ENCODE data around the gene SERGEF.

- no peak for TF ChIP-seq CTCF (conservative IDR thresholded peaks at IDR 0.05)
- no peak for TF ChIP-seq EZH2 (IDR thresholded peaks at IDR 0.05; ENCODE audit: low read depth)
These were observed 153.3 kb downstream of the SERGEF start for GRCh38 chr11:17859552-17859951.

Data from PC-9 (cell line).